ENCODE data around the gene CEP152.

The CEP152 gene

DNA sequence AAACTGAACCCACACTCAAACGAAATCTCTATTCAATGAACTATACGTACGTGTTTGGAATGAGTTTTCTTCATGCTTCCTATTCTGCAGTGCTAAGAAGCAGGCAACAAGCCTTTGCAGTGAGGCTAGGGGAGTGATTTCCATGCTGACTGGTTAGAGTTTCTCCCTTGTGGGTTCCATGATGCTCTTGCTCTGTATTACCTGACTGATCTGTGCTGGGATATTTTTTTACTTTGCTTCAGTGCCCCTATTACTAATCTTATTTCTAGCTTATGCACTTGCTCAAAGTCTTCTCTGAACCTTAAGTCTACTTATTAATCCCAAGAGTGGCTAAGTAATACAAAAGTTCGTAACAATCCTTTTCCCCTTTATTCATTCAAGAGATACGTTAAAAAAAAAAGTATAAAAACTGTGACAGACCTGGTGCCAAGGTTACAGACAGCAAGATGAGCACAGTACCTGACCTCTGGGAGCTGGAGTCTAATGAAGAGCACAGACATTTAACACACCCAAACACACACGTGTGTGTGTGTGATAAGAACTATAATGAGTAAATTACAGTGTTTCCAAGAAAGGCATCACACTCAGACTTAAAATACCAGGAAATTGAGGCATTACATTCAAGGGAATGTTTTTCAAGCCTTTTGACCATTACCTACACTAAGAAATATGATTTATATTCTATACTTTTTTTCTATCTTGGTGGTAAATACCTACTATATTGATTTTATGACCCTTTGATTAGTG lies 114.9 kb downstream of the CEP152 start:
- no peak for DNase-seq

GRCh38 chr15:48695088-48695826 lies 115.6 kb downstream of the CEP152 start:
- DNase-seq: no peak

GRCh38 chr15:48693484-48693883 lies 117.4 kb downstream of the CEP152 start:
- no peak for DNase-seq

GRCh38 chr15:48688493-48688892 lies 122.4 kb downstream of the CEP152 start:
- no peak for DNase-seq
